NCI-H510A treated with DMSO at 0.1 percent for 48 hours (cell line): ENCODE data around the gene WDR93.
"Not testable (repeated sequence)": the region's sequence is repeated elsewhere in the genome, so short reads cannot be mapped to it uniquely, and the experiment has no call there.

ENCODE experiments used
- DNase-seq: peaks from one replicate; lab custom pipeline; 2025; lab: John Stamatoyannopoulos, UW

Gene WDR93

GRCh38 chr15:89770041-89770440 lies 79.4 kb downstream of the WDR93 start:
- DNase-seq = no peak

DNA sequence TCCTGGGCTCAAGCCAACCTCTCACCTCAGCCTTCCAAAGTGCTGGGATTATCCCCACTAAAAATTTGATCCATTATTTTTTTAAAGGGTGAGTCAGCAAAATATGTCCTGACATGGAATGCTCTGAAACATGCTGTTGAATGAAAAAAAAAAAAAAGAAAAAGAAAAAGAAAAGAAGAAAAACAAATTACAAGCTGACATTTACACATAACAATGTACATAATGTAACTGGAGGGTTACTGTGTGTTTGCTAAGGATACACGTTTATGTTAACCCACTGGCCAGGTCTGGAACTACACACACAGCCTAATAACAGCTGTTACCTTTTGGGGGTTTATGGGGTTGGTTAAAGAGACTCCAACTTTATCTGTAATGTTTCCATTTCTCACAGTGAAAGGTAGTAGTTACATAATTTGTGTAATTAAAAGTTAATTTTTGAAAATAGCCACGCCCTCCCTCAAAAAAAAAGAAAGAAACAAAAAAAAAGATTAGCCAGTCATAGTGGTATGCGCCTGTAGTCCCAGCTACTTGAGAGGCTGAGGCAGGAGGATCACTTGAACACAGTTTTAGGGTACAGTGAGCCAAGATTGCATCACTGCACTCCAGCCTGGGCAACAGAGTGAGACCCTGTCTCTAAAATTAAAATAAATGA lies 82.4 kb downstream of the WDR93 start:
- DNase-seq = peak; percentile 2

- DNase-seq = no peak
These were observed 83.9 kb downstream of the WDR93 start for GRCh38 chr15:89774492-89774891.

GRCh38 chr15:89775815-89776214 lies 85.2 kb downstream of the WDR93 start:
- DNase-seq = no peak

DNA sequence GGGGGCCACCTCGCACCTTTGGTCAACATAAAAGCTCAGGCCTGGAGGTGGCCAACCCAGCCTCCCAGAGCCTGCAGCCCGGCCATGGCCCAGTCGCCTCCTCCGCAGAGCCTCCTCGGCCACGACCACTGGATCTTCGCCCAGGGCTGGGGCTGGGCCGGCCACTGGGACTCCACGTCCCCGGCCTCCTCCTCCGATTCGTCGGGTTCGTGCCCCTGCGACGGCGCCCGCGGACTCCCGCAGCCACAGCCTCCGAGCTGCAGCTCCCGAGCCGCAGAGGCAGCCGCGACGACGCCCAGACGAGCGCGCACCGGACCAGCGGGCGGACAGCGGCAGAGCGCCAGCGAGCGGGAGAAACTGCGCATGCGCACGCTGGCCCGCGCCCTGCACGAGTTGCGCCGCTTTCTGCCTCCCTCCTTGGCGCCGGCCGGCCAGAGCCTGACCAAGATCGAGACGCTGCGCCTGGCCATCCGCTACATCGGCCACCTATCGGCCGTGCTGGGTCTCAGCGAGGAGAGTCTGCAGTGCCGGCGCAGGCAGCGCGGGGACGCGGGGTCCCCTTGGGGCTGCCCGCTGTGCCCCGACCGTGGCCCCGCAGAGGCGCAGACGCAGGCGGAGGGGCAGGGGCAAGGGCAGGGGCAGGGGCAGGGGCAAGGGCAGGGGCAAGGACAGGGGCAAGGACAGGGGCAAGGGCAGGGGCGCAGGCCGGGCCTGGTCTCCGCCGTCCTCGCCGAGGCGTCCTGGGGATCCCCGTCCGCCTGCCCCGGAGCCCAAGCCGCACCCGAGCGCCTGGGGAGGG lies 85.9 kb downstream of the WDR93 start, which contains the start of gene MESP2:
Gene MESP2, plus strand, starts transcription at position 59 of the 799 bp plus-strand sequence. Its CDS starts 26 bp downstream, at position 85.
- DNase-seq = peak; percentile 24

- no peak for DNase-seq
These were observed 86.6 kb downstream of the WDR93 start for GRCh38 chr15:89777073-89777751.

DNA sequence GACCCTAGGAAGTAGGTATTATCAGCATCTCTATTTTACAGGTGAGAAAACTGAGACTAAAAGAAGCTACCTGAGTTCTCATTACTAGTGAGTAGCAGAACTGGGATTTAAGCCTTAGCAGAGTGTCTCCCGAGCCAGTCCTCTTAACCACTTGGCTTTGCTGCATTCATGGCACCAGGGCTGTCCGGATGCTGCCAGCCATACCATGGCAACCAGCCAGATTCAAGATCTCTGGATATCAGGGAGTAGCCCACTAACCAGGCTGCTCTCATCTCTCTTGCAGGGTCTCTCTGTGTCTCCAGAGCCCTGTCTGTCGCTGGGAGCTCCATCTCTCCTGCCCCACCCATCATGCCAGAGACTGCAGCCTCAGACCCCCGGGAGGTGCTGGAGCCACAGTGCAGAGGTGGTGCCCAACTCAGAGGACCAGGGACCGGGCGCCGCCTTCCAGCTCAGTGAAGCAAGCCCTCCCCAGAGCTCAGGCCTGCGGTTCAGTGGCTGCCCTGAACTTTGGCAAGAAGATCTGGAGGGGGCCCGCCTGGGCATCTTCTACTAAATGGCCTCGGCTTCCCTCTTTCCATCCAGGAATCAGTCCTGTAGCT lies 87.3 kb downstream of the WDR93 start:
- no peak for DNase-seq

DNA sequence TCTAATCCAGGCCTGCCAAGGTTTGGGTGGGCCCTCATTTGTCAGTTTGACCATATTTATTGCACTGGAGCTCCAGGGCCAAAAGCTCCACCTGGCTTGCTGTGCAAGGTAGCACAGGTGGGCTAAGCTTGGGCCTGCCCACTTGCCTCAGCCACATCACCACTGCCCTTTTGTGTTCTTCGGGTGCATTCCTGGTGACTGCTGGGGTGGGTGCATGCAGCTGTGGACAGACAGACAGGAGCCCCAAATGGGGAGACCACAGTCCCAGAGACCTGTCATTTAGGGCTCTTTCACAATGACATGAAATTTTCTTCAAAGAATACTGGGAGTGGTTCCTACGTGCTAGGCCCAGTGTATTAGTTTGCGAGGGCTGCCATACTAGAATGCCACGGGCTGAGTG lies 88.2 kb downstream of the WDR93 start:
- DNase-seq = no peak

GRCh38 chr15:89780601-89781000 lies 90.0 kb downstream of the WDR93 start:
- no peak for DNase-seq

- no peak for DNase-seq
These were observed 90.4 kb downstream of the WDR93 start for GRCh38 chr15:89781055-89781454.

DNA sequence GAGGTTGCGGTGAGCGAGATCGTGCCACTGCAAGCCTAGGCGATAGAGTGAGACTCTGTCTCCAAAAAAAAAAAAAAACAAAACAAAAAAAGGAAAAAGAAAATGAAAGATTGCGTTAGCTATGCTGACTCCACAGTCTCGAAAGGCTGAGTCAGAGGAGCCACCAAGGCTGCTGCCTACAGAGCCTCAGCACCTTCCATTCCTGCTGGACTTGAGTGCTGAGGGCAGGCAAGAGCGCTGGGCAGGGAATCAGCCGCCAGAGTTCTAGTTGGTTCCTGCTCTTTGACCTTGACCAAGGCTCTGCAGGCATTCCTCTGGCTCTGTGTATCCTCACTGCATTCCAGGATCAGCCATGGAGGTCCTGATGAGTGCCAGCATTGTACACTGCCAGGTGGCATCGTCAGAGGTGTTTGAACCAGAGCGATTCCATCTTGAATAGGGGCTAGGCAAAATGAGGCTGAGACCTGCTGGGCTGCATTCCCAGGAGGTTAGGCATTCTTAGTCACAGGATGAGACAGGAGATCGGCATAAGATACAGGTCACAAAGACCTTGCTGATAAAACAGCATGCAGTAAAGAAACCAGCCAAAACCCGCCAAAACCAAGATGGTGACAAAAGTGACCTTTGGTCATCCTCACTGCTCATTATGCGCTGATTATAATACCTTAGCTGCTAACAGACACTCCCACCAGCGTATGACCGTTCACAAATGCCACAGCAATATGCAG lies 91.4 kb downstream of the WDR93 start:
- no peak for DNase-seq

DNA sequence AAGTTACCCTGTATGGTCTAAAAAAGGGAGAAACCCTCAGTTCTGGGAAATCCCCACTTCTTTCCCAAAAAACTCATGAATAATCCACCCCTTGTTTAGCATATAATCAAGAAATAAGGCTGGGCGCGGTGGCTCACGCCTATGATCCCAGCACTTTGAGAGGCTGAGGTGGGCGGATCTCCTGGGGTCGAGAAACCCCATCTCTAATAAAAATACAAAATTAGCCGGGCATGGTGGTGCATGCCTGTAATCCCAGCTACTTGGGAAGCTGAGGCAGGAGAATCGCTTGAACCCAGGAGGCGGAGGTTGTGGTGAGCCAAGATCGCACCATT lies 92.0 kb downstream of the WDR93 start:
- not testable (repeated sequence) for DNase-seq

DNA sequence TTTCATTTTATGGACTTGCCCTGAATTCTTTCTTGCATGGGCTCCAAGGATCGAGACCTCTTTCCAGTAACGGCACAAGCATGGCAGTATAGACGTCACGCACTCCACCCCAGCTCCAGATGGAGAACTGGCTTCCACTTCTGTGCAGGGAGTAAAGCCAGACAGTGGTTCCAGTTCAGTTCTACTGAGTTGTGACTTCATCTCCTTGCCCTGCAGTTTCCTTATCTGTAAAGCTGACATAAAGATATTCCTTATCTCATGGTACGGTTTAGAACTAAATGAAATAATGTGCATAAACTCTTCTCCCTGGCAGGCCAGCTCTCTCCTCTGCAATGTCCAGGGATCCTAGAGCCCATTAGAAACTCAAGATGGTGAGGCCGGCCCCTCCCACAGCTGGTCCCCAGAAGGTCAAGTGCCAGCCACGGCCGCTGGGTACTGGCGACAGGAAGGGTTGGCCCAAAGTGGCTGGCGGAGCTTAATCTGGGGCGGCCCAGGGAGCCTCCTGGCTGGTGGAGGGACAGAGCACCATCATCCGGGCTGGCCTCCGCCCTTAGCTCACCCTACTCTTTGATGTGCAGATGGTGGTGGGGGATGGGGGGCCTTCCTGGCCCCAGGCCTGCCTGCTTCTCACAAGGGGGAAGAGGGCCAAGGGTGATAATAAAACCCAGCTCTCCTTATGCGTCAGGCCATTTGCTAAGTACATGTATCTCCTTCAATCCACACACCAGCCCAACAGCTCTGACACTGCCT lies 92.7 kb downstream of the WDR93 start:
- no peak for DNase-seq

- DNase-seq = no peak
These were observed 93.5 kb downstream of the WDR93 start for GRCh38 chr15:89783861-89784685.

DNA sequence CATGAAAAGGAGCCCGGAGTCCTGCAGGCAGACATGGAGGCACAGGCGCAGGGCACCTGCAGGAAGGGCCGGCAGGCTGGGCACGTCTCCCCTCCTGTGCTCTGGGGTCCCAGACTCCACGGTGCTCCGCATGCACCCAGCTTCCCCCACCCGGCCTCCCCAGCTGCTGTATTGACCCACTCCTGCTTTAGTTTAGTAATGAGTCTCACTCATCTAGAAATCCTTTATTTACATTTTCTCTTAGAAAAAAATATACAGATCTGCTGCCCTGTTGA lies 94.0 kb downstream of the WDR93 start:
- DNase-seq = no peak

GRCh38 chr15:89785064-89785773 lies 94.6 kb downstream of the WDR93 start:
- no peak for DNase-seq

DNA sequence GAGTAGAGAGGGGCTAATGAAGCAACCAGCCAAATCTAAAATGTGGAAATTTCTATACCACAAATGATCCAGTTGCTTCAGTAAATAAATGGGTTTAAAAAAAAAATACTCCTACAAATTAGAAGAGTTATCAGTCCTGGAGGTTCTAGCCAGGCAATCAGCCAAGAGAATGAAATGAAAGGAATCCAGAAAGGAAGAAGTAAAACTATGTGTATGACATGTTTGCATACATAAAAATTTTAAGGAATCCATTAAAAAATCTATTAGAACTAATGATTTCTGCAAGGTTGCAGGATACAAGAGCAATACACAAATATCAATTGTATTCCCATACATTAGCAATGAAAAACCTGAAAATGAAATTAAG lies 95.1 kb downstream of the WDR93 start:
- DNase-seq = no peak

DNA sequence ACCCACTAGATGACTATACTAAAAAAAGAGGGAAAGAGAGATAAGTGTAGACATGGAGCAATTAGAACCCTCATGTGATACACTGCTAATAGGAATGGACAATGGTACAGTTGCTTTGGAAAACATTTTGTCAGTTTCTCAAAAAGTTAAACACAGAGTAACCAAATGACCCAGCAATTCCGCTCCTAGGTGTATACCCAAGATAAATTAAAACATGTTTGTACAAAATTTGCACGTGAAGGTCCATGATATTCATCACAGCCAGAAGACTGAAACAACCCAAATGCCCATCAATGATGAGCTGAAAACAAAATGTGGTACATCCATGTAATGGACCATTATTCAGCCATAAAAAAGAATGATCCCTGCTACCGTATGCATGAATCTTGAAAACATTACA lies 97.3 kb downstream of the WDR93 start:
- no peak for DNase-seq

- DNase-seq = not testable (repeated sequence)
These were observed 98.0 kb downstream of the WDR93 start for GRCh38 chr15:89788585-89788984.

- DNase-seq = no peak
These were observed 99.6 kb downstream of the WDR93 start for GRCh38 chr15:89790206-89790605.
